MCF 10A (cell line): ENCODE results near the gene C1orf185. TPM values are rescaled to one million over a fixed set of nuclear protein-coding genes. Genes with fewer than 3 reads are reported as not detected.
A peak's percentile ranks its signal among the peaks of the same experiment; 100 is the strongest.

Experiments used
- Bru-seq: library from RNA; stranded (reverse); fragments of 400-500 nt; gene quantifications from one replicate; lab custom pipeline; 2021; lab: Mats Ljungman, UMichigan
- BruChase-seq, 2 experiments: library from RNA; stranded (reverse); fragments of 400-500 nt; gene quantifications; one replicate each; lab custom pipeline; 2021; lab: Mats Ljungman, UMichigan
- BruUV-seq: library from RNA; stranded (reverse); fragments of 400-500 nt; replicated peaks from 2 replicates; lab custom pipeline; 2021; lab: Mats Ljungman, UMichigan
- CTCF ChIA-PET: fragments of 300-600 bp; sonication (Branson Sonifier 250); formaldehyde crosslinking; extraction: SDS; loops from one replicate; lab custom pipeline; 2021; ENCODE audit warnings: antibody characterized with exemption, inconsistent platforms; lab: Yijun Ruan, JAX
- POLR2A ChIA-PET: fragments of 300-600, 350-650 bp; sonication (Branson Sonifier 250); formaldehyde crosslinking; extraction: SDS; loops from one replicate; lab custom pipeline; 2020; ENCODE audit warnings: antibody characterized with exemption, inconsistent platforms; lab: Yijun Ruan, JAX
- DNase-seq: peaks from one replicate; pipeline ENCODE4 v3.0.0-alpha.2; 2018; ENCODE audit not compliant: unreplicated experiment
- H3K27ac Mint-ChIP-seq: one replicate; pipeline ENCODE4 v1.8.0; 2022; ENCODE audit warnings: mild to moderate bottlenecking, low read depth, mixed read lengths; ENCODE audit not compliant: unreplicated experiment
- H3K27me3 Mint-ChIP-seq: one replicate; pipeline ENCODE4 v1.8.0; 2022; ENCODE audit warnings: mixed read lengths; ENCODE audit not compliant: insufficient read depth, unreplicated experiment
- H3K36me3 Mint-ChIP-seq: one replicate; pipeline ENCODE4 v1.8.0; 2022; ENCODE audit warnings: mild to moderate bottlenecking, moderate library complexity, mixed read lengths; ENCODE audit not compliant: insufficient read depth, unreplicated experiment
- H3K4me1 Mint-ChIP-seq: one replicate; pipeline ENCODE4 v1.8.0; 2022; ENCODE audit warnings: mixed read lengths; ENCODE audit not compliant: insufficient read depth, unreplicated experiment
- H3K4me3 Mint-ChIP-seq: one replicate; pipeline ENCODE4 v1.8.0; 2022; ENCODE audit warnings: mild to moderate bottlenecking, moderate library complexity, mixed read lengths; ENCODE audit not compliant: unreplicated experiment
- H3K9me3 Mint-ChIP-seq: one replicate; pipeline ENCODE4 v1.8.0; 2022; ENCODE audit warnings: mixed read lengths; ENCODE audit not compliant: unreplicated experiment
- intact Hi-C: fragments of 100-400 bp; cut with micrococcal nuclease; formaldehyde crosslinking; loops from 2 replicates; pipeline ENCODE4 v1.14.1; 2022
- long read RNA-seq: library from polyadenylated mRNA; stranded (forward); transcript quantifications from one replicate; pipeline ENCODE4 v2.0.0, GENCODE V29; 2022
- total RNA-seq: library from RNA; stranded (reverse); gene quantifications from 2 replicates; pipeline ENCODE4 v1.2.3, GENCODE V29; 2022
- TF ChIP-seq, protein P1 (sequence below): fragments of 200-600 bp; IDR thresholded peaks from one replicate; pipeline ENCODE4 v1.8.0; 2022; ENCODE audit warnings: antibody characterized with exemption, mild to moderate bottlenecking; ENCODE audit not compliant: unreplicated experiment

The C1orf185 gene
- total RNA-seq (not detected in 2 replicates), Bru-seq, nascent RNA (percentile 3 among the genes with signal in this experiment), BruChase-seq, experiment 1, labeled RNA remaining after a 6-hour chase (percentile 5 among the genes with signal in this experiment), BruChase-seq, experiment 2, labeled RNA remaining after a 2-hour chase (percentile 7 among the genes with signal in this experiment)
- long read RNA-seq = 0 reads

DNA sequence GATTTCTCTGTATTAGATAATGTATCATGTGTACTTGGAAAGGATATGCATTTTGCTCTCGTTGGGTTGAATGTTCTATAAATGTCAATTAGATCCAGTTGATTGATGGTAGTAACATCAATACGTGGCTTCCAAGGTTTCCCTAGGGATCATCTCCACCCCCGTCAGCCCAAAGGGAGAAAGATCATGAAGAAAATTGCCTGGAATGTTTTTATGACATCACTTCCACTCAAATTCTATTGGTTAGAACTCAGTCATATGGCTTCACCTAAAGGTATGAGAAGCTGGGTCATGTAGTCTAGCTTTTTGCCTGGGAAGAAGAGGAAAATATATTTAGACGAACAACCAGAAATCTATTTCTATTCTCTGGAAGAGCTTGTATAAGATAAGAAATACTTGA, at the start of gene C1orf185:
Gene C1orf185, plus strand, starts transcription at position 253 of the 400 bp plus-strand sequence. Its CDS starts 6 bp downstream, at position 259.
- BruUV-seq = no TSS peak
- DNase-seq = no peak
- ChIA-PET CTCF (interaction anchor here (2.0 kb wide), 1 partner anchor 87 kb away, joined by 7 read pairs; no protein-coding TSS in a partner anchor), POLR2A (no interaction called here)
- intact Hi-C loops = no loop called here
- Mint-ChIP-seq H3K27me3 (no peaks in the 10 kb centered on the region), H3K4me3 (no peak within 1 kb of the TSS), H3K9me3 (no peaks in the 10 kb centered on the region), H3K27ac (no peak within 1 kb of the TSS), H3K4me1 (no peaks in the 10 kb centered on the region), H3K36me3 (no peaks in the 10 kb centered on the region)
- TF ChIP-seq, protein P1, sequence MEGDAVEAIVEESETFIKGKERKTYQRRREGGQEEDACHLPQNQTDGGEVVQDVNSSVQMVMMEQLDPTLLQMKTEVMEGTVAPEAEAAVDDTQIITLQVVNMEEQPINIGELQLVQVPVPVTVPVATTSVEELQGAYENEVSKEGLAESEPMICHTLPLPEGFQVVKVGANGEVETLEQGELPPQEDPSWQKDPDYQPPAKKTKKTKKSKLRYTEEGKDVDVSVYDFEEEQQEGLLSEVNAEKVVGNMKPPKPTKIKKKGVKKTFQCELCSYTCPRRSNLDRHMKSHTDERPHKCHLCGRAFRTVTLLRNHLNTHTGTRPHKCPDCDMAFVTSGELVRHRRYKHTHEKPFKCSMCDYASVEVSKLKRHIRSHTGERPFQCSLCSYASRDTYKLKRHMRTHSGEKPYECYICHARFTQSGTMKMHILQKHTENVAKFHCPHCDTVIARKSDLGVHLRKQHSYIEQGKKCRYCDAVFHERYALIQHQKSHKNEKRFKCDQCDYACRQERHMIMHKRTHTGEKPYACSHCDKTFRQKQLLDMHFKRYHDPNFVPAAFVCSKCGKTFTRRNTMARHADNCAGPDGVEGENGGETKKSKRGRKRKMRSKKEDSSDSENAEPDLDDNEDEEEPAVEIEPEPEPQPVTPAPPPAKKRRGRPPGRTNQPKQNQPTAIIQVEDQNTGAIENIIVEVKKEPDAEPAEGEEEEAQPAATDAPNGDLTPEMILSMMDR = no peak

DNA sequence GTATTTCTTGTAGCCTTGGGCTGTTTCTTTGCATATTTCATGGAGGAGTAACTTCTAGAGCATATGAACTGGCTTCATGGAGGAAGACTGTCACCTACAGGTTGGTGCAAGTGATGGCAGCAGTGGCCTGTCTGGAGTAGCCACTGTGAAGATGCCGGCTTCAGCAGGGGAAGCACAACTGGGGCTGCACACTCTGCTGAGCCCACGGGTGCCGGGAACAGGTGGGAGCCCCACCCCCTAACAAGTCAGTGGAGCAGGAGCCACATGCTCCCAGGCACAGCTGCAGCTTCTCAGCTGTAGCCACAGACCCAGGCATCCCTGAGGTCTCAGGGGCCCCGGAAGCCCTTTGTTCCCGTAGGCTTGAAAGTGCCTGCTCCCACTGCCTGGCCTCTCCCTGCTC, 43.2 kb upstream of the C1orf185 start:
- peak; percentile 28 for DNase-seq
- H3K4me3 Mint-ChIP-seq = no peak overlapping the region
- peaks cover 21% of the 10 kb centered on the region for H3K9me3 Mint-ChIP-seq
- TF ChIP-seq, protein P1 = peak; percentile 16
- ChIA-PET POLR2A (interaction anchor here (0.7 kb wide), 1 partner anchor 274 kb away, joined by 3 read pairs; no protein-coding TSS in a partner anchor), CTCF (interaction anchor here (0.6 to 1.2 kb wide), 2 partner anchors 12 to 30 kb away, joined by 4 to 6 read pairs; no protein-coding TSS in a partner anchor)
- H3K4me1 Mint-ChIP-seq = peaks cover 23% of the 10 kb centered on the region
- intact Hi-C loops = no loop called here
- H3K27ac Mint-ChIP-seq = no peak overlapping the region
- no peaks in the 10 kb centered on the region for H3K27me3 Mint-ChIP-seq
- BruUV-seq = no TSS peak
- H3K36me3 Mint-ChIP-seq = no peaks in the 10 kb centered on the region

DNA sequence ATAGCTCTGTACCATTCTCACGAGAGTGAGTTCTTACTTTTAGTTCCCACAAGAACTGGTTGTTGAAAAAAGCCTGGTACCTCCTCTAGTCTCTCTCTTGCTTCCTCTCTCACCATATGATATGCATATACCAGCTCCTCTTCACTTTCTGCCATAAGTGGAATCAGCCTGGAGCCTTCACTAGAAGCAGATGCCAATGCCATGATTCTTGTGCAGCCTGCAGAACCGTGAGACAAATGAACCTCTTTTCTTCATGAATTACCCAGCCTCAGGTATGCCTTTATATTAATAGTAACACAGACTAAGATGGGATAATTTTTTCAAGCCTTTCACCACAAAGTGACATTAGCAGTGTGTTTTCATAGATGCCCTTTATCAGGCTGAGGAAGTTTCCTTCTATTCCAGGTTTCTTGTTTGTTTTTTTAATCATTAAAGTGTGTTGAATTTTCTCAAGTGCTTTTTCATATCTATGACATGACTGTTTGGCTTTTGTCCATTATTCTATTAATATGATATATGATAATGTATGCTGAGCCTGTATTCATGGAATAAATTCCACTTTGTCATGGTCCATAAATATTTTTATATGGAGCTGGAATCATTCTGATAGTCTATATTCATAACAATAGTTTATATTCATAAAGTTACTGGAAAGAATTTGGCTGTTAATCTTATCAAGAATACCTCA, 40.7 kb upstream of the C1orf185 start:
- no peaks in the 10 kb centered on the region for H3K27me3 Mint-ChIP-seq
- H3K4me3 Mint-ChIP-seq = no peak overlapping the region
- H3K4me1 Mint-ChIP-seq = peaks cover 23% of the 10 kb centered on the region
- TF ChIP-seq, protein P1 = no peak
- ChIA-PET CTCF (interaction anchor here (0.6 to 1.7 kb wide), 2 partner anchors 127 to 328 kb away, joined by 3 to 6 read pairs; no protein-coding TSS in a partner anchor), POLR2A (no interaction called here)
- no peaks in the 10 kb centered on the region for H3K36me3 Mint-ChIP-seq
- H3K27ac Mint-ChIP-seq = no peak overlapping the region
- intact Hi-C loops = no loop called here
- no TSS peak for BruUV-seq
- DNase-seq = no peak
- peaks cover 13% of the 10 kb centered on the region for H3K9me3 Mint-ChIP-seq

DNA sequence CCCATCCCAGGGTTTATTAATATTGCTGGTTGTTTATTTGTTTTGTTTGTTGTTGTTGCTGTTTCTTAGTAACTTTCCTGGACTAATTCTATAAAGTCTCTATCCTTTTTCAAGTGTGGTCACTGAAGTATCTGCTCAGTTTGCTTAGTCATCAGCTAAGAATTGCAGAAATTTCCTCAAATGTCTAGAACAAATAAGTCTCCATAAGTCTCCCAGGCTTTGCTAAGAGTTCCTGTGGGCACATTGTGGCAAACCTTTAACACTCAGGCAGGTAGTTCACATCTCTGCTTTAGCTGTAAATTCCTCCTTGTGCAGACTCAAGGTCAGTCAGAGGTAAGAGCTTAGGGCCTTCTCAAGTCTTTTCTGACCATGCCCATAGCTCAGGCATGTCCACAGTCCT, 38.9 kb upstream of the C1orf185 start:
- no peaks in the 10 kb centered on the region for H3K27me3 Mint-ChIP-seq
- CTCF ChIA-PET = interaction anchor here (0.8 kb wide), 1 partner anchor 126 kb away, joined by 4 read pairs; no protein-coding TSS in a partner anchor
- H3K27ac Mint-ChIP-seq = peak overlapping the region; percentile 86
- POLR2A ChIA-PET = no interaction called here
- H3K9me3 Mint-ChIP-seq = peaks cover 2% of the 10 kb centered on the region
- H3K4me3 Mint-ChIP-seq = no peak overlapping the region
- TF ChIP-seq, protein P1 = no peak
- BruUV-seq = no TSS peak
- intact Hi-C loops = no loop called here
- peak; percentile 61 for DNase-seq
- H3K36me3 Mint-ChIP-seq = peaks cover 6% of the 10 kb centered on the region
- H3K4me1 Mint-ChIP-seq = peaks cover 23% of the 10 kb centered on the region
